Tibial nerve (tissue), 4 donors: ENCODE measurements around the gene ANO9. TPM values are rescaled to one million over a fixed set of nuclear protein-coding genes. Genes with fewer than 3 reads are reported as not detected.
"Not testable (repeated sequence)": the region's sequence is repeated elsewhere in the genome, so short reads cannot be mapped to it uniquely, and the experiment has no call there.

Source experiments
- DNase-seq, 2 donors: peaks; one replicate each; pipeline ENCODE4 v3.0.0-alpha.2; 2019; ENCODE audit warnings: low spot score in 2 of 2
- H3K27ac ChIP-seq, 4 donors: fragments of 200-600 bp; sonication (generic) in 3 of 4; one replicate each; pipeline ENCODE4 v1.5.1; 2017 to 2019; ENCODE audit warnings: mild to moderate bottlenecking in 1 of 4
- H3K27me3 ChIP-seq, 2 donors: fragments of 200-600 bp; sonication (generic) in 1 of 2; one replicate each; pipeline versions ENCODE4 v1.5.1 to v1.6.0; 2017 to 2019
- H3K36me3 ChIP-seq, 3 donors: fragments of 200-600 bp; sonication (generic); one replicate each; pipeline ENCODE4 v1.5.1; 2018 to 2019
- H3K4me1 ChIP-seq, 4 donors: fragments of 200-600 bp; sonication (generic) in 3 of 4; one replicate each; pipeline ENCODE4 v1.5.1; 2017 to 2019
- H3K4me3 ChIP-seq, 4 donors: fragments of 200-600 bp; sonication (generic) in 3 of 4; one replicate each; pipeline ENCODE4 v1.5.1; 2017 to 2019; ENCODE audit warnings: mild to moderate bottlenecking in 1 of 4, moderate library complexity in 1 of 4
- H3K9me3 ChIP-seq, 4 donors: fragments of 200-600 bp; sonication (generic) in 3 of 4; one replicate each; pipeline ENCODE4 v1.5.1; 2017 to 2019
- CTCF ChIP-seq, 5 experiments: fragments of 200-600 bp in 3 of 5; fragments of 450-650 bp in 2 of 5; sonication (generic) in 3 of 5; IDR thresholded peaks; one replicate each; pipeline ENCODE4 v1.5.1; 2016 to 2019; ENCODE audit warnings: antibody characterized with exemption in 5 of 5, mild to moderate bottlenecking in 3 of 5, moderate library complexity in 2 of 5
- EP300 ChIP-seq, 2 donors: sonication (generic); formaldehyde crosslinking; IDR thresholded peaks; one replicate each; pipeline ENCODE4 v1.6.1; 2017; ENCODE audit warnings: antibody characterized with exemption in 2 of 2, mild to moderate bottlenecking in 1 of 2
- POLR2A ChIP-seq, 2 donors: fragments of 450-650 bp; IDR thresholded peaks; one replicate each; pipeline ENCODE4 v1.6.1; 2017; ENCODE audit warnings: antibody characterized with exemption in 2 of 2, mild to moderate bottlenecking in 2 of 2, moderate library complexity in 2 of 2
- WGBS, 2 donors: methylation state at CpG; one replicate each; pipeline ENCODE4 v1.1.5; 2018; 5-methylcytosine and 5-hydroxymethylcytosine counted together
- total RNA-seq, 4 donors: library from RNA; depleted of rRNA; stranded (reverse); fragments of >200 nt; gene quantifications; one replicate each; pipeline ENCODE4 v1.1.0, GENCODE V29; 2016

ANO9 gene
- total RNA-seq, 4 donors from 2014 or later = 0.78 to 0.90 (median 0.87) TPM; not detected in 1

- Histone ChIP-seq H3K4me1 (peaks cover 0 to 20% (median 6%) of the 10 kb centered on the region in 4 donors), H3K27me3 (peaks cover 0 to 56% of the 10 kb centered on the region in 2 donors), H3K36me3 (no peaks in the 10 kb centered on the region), H3K4me3 (peak overlapping the region in 2 of 4 donors; percentile 52 to 55), H3K9me3 (no peaks in the 10 kb centered on the region), H3K27ac (peak overlapping the region in 2 of 4 donors; percentile 72 to 78)
- TF ChIP-seq CTCF (IDR thresholded peaks at IDR 0.05) (no peak), EP300 (IDR thresholded peaks at IDR 0.05) (no peak), POLR2A (IDR thresholded peaks at IDR 0.05) (no peak)
- no peak for DNase-seq
- 78 to 81% methylated on average over 2 to 5 of the region's 5 CpGs for WGBS, 2 donors
Measured at GRCh38 chr11:415640-416041, 26.2 kb downstream of the ANO9 start.

- WGBS, 2 donors = 60 to 64% methylated on average over 6 to 9 of the region's 9 CpGs
- Histone ChIP-seq H3K9me3 (no peaks in the 10 kb centered on the region), H3K4me1 (peaks cover 0 to 20% (median 6%) of the 10 kb centered on the region in 4 donors), H3K27me3 (peaks cover 0 to 43% of the 10 kb centered on the region in 2 donors), H3K27ac (peak overlapping the region in 2 of 4 donors; percentile 44 to 56), H3K4me3 (peak overlapping the region in 3 of 4 donors; percentile 9 to 55 (median 52)), H3K36me3 (no peaks in the 10 kb centered on the region)
- TF ChIP-seq CTCF (IDR thresholded peaks at IDR 0.05) (no peak), EP300 (IDR thresholded peaks at IDR 0.05) (no peak), POLR2A (IDR thresholded peaks at IDR 0.05) (no peak)
- DNase-seq = no peak
Measured at GRCh38 chr11:414318-414857, 27.4 kb downstream of the ANO9 start.

- Histone ChIP-seq H3K27ac (no peak overlapping the region), H3K4me1 (peaks cover 0 to 20% (median 6%) of the 10 kb centered on the region in 4 donors), H3K4me3 (no peak overlapping the region), H3K9me3 (no peaks in the 10 kb centered on the region), H3K36me3 (no peaks in the 10 kb centered on the region), H3K27me3 (peaks cover 0 to 34% of the 10 kb centered on the region in 2 donors)
- WGBS, 2 donors = 45 to 62% methylated on average over 10 to 14 of the region's 14 CpGs
- TF ChIP-seq EP300 (IDR thresholded peaks at IDR 0.05) = no peak
- no peak for TF ChIP-seq POLR2A (IDR thresholded peaks at IDR 0.05)
- TF ChIP-seq CTCF (IDR thresholded peaks at IDR 0.05) = no peak
- no peak for DNase-seq
Measured at GRCh38 chr11:413120-414081, 28.4 kb downstream of the ANO9 start.

- Histone ChIP-seq H3K9me3 (no peaks in the 10 kb centered on the region), H3K4me3 (no peak overlapping the region), H3K27ac (no peak overlapping the region), H3K36me3 (no peaks in the 10 kb centered on the region), H3K27me3 (peaks cover 0 to 26% of the 10 kb centered on the region in 2 donors), H3K4me1 (peaks cover 0 to 22% (median 6%) of the 10 kb centered on the region in 4 donors)
- DNase-seq = no peak
- WGBS, 2 donors = 74 to 89% methylated on average over 8 to 14 of the region's 15 CpGs
- TF ChIP-seq POLR2A (IDR thresholded peaks at IDR 0.05) = no peak
- TF ChIP-seq EP300 (IDR thresholded peaks at IDR 0.05) = no peak
- TF ChIP-seq CTCF (IDR thresholded peaks at IDR 0.05) = no peak
Measured at GRCh38 chr11:412641-413119, 29.1 kb downstream of the ANO9 start.

GRCh38 chr11:411520-411919 lies 30.3 kb downstream of the ANO9 start:
- H3K27ac ChIP-seq, H3K4me3 ChIP-seq, H3K36me3 ChIP-seq, H3K9me3 ChIP-seq, DNase-seq: not testable (repeated sequence)
- peaks cover 0 to 17% of the 10 kb centered on the region in 2 donors for H3K27me3 ChIP-seq
- H3K4me1 ChIP-seq = peaks cover 0 to 23% (median 8%) of the 10 kb centered on the region in 4 donors
- no CpG with 5 or more reads among the region's 11 CpGs for WGBS, 2 donors

GRCh38 chr11:410711-411110 lies 31.1 kb downstream of the ANO9 start:
- H3K36me3 ChIP-seq, H3K27me3 ChIP-seq, H3K9me3 ChIP-seq, H3K4me3 ChIP-seq, H3K27ac ChIP-seq, DNase-seq: not testable (repeated sequence)
- no CpG with 5 or more reads among the region's 13 CpGs for WGBS, 2 donors
- H3K4me1 ChIP-seq = peaks cover 0 to 23% (median 16%) of the 10 kb centered on the region in 4 donors
